Right ventricle myocardium superior (tissue), 1 donor: Measurements from ENCODE around the gene SYNJ1. TPM values are rescaled to one million over a fixed set of nuclear protein-coding genes. Genes with fewer than 3 reads are reported as not detected.
A peak's percentile ranks its signal among the peaks of the same experiment; 100 is the strongest.
"Not testable (repeated sequence)": the region's sequence is repeated elsewhere in the genome, so short reads cannot be mapped to it uniquely, and the experiment has no call there.

Experiments used
- ATAC-seq: fragments of 200-7000 bp; cut with Tn5 transposase; one replicate; pipeline ENCODE4 v1.9.1; 2020; ENCODE audit warnings: mild to moderate bottlenecking; ENCODE audit not compliant: poor library complexity
- DNase-seq: peaks from one replicate; pipeline ENCODE4 v3.0.0-alpha.2; 2020
- intact Hi-C: fragments of 100-400 bp; cut with DNase I; formaldehyde crosslinking; loops from one replicate; pipeline ENCODE4 v1.11.2; 2022
- total RNA-seq: library from RNA; stranded (reverse); fragmentation: NEBNext Ultra II Directional; extraction: Animal tissue kit (Norgen Biotek cat#: 25700); gene quantifications from one replicate; pipeline ENCODE4 v1.2.1, GENCODE V29; 2021
- donor health status: DM: no; HTN: yes; CAD: no; lungs with severe emphysema.

The SYNJ1 gene
- total RNA-seq, 1 donor from 2014 or later: 10.6 TPM

- no peak for DNase-seq
- no peak for ATAC-seq
- intact Hi-C loops: no loop called here
Measured at GRCh38 chr21:32739946-32740345, 12.1 kb upstream of the SYNJ1 start.

DNA sequence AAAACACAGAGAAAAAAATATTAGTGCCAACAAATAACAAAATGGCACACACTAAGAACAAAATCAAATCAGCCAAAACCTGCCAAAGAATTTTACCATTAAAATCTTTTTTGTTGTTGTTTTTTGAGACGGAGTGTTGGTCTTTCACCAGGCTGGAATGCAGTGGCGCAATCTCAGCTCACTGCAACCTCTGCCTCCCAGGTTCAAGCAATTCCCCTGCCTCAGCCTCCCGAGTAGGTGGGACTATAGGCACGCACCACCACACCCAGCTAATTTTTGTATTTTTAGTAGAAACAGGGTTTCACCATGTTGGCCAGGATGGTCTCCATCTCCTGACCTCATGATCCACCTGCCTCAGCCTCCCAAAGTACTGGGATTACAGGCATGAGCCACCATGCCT is 8.3 kb upstream of the SYNJ1 start:
- DNase-seq, intact Hi-C loops, ATAC-seq: not testable (repeated sequence)

DNA sequence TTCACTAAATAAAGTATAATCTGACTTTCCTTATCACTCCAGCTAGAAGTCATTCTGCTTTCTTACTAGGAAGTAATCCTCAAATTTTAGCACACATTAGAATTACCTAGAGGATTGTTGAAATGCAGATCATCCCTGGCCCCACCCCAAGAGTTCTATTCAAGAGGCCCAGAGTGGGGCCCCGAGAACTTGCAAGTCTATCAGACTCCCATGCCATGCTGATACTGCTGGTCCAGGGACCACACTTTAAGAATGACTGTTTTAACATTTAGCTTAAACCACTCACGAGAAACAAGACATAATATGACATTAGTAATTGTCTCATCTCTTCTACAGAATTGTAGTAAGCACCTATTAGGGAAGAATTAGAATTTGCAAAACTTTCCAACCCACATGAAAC is 7.7 kb upstream of the SYNJ1 start:
- intact Hi-C loops: no loop called here
- DNase-seq (no peak), ATAC-seq (no peak)

DNA sequence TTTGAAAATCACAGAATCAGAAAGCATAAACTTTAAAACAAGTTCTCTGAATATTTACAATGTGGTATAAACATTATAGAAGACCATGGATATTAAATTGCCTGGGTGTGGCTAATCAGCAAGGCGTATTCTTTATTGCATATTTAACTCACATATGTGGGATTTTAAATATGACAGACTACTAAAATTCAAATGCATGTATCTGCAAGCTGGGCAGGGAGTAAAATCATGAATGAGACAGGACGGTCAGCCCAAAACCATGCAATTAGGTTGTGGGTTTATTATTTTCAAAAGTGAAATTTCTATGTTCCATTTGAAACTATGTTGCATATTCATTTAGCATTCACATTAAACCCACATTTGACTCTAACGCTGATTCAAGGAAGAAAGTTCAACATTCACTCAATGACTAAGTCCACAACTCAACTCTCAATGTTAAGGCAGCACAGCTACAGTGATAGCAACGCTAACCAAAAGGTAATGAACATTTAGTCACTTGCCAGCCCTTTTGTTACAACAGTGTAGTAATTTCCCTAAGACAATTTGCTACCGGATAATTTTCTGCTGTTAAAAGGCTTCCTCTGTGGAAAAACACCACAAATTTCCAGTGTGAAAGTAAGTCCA is 6.3 kb upstream of the SYNJ1 start:
- DNase-seq: no peak
- intact Hi-C loops: no loop called here
- ATAC-seq: no peak

- intact Hi-C loops: no loop called here
- ATAC-seq (no peak), DNase-seq (no peak)
Measured at GRCh38 chr21:32733356-32733755, 5.5 kb upstream of the SYNJ1 start.

GRCh38 chr21:32732544-32732943 is 4.7 kb upstream of the SYNJ1 start:
- DNase-seq: no peak
- intact Hi-C loops: no loop called here

GRCh38 chr21:32728848-32729247 is 1.0 kb upstream of the SYNJ1 start:
- DNase-seq (no peak), ATAC-seq (no peak)
- intact Hi-C loops: no loop called here

More at GRCh38 chr21:32732544-32732943, 4.7 kb upstream of the SYNJ1 start:
- no peak for ATAC-seq

DNA sequence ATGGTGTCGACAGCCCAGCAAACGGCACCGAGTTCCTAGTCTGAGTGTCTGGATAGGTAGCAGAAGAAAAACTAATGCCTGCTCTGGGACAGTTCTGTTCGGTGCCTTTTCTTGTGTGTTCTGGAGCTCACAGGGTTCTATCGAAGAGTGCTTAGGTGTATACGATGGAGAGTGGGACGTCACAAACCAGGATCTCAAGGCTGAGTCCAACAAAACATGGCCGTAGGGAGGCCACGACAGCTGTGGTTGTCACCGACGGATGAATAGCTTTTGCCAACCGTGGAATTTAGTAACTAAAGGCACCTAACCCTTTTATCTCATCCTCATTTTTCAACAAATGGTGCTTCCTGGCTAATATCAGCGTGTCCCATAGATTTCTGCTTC is 635 bp upstream of the SYNJ1 start:
- DNase-seq: no peak
- peak; percentile 0 for ATAC-seq
- intact Hi-C loops: no loop called here

GRCh38 chr21:32726839-32727686 is 750 bp downstream of the SYNJ1 start:
- ATAC-seq (peak; percentile 39), DNase-seq (peak; percentile 56)
- intact Hi-C loops: no loop called here

DNA sequence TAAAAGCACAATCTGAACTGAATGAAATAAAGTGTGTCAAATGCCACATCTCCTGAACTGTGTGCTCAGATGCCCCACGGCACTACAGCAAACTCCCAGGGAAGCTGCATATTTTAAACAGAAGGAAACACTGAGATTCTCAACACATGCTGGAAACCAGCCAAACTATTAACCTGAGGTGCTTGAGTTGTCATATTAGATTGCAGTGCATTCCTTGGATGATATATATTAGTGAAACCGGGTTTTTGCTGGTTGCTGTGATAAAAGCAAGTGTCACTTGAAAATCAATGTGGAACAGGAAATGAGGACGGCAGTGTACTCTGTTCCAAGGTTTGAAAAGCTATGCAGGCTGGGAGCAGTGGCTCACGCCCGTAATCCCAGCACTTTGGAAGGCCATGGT is 8.7 kb downstream of the SYNJ1 start:
- intact Hi-C loops: no loop called here
- ATAC-seq (no peak), DNase-seq (no peak)

DNA sequence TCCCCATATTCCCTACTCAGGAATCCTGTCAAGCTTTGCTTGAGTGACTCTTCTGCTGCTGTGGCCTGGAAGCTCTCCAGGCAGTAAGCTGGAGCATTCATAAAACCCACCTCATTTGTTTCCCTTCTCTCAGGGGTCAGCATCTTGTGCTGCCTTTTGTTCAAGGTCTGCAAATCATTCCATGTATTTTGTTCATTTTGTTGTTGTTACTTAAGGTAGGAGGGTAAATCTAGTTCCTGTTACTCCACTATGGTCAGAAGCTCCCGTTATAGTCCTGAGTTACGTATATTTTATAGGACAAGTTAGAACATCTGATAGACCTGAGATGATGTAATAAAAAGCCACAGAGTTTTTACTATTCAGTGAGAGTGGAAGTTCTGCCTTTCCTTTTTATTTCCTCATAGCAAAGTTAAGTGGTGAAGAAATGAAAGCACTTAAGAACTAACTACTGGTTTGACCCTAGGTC is 9.9 kb downstream of the SYNJ1 start:
- intact Hi-C loops: no loop called here
- ATAC-seq: no peak
- no peak for DNase-seq

- no peak for DNase-seq
- no peak for ATAC-seq
- intact Hi-C loops: no loop called here
Measured at GRCh38 chr21:32716486-32716885, 11.3 kb downstream of the SYNJ1 start.

- no peak for ATAC-seq
- no peak for DNase-seq
- intact Hi-C loops: no loop called here
Measured at GRCh38 chr21:32713726-32714125, 14.1 kb downstream of the SYNJ1 start.

GRCh38 chr21:32712641-32713040 is 15.2 kb downstream of the SYNJ1 start:
- intact Hi-C loops: no loop called here

GRCh38 chr21:32712043-32712442 is 15.8 kb downstream of the SYNJ1 start:
- peak; percentile 43 for ATAC-seq
- intact Hi-C loops: no loop called here

More at GRCh38 chr21:32712641-32713040, 15.2 kb downstream of the SYNJ1 start:
- DNase-seq (no peak), ATAC-seq (no peak)

DNA sequence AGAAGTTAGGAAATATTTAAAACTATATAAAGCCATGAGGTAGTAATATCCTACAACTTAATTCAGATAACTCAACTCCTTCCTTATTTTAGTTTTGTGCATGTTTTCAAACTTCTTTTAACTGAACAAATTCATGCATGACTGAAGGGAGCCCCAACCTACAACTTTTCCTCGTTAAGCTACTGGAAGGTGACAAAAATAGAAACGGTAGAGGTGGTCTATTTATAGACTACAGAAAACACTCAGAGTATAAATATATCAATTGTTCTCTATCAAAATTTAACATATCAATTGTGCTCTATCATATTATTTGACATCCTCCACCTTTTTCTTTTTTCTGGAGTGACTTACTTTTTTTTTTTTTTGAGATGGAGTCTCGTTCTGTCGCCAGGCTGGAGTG is 16.8 kb downstream of the SYNJ1 start:
- ATAC-seq: peak; percentile 78
- no peak for DNase-seq
- intact Hi-C loops: no loop called here

More at GRCh38 chr21:32712043-32712442, 15.8 kb downstream of the SYNJ1 start:
- no peak for DNase-seq

DNA sequence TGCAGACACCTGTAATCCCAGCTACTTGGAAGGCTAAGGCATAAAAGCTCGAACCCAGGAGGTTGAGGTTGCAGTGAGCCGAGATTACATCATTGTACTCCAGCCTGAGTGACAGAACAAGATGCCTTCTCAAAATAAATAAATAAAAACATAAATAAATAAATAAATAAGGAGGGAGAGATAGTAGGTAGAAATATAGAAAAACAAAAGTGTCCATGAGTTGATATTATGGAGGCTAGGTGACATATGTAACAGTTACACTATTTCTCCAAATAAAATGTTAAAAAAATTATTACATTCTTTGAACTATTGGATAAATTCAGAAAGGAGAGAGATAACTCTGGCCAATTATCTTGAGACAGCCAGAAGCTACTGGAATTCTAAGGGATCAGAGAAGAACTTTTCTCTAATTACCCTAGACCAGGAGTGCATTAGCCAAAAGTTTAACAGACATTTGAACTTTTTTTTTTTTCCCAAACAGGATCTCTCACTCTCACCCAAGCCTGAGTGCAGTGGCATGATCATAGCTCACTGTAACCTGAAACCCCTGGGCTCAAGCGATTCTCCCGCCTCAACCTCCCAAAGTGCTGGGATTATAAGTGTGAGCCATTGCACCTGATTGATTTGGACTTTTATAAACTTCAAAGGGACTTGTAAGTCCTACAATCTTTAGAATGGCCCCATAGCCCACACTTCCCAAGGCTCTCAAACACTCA is 17.6 kb downstream of the SYNJ1 start:
- ATAC-seq (no peak), DNase-seq (no peak)
- intact Hi-C loops: no loop called here

DNA sequence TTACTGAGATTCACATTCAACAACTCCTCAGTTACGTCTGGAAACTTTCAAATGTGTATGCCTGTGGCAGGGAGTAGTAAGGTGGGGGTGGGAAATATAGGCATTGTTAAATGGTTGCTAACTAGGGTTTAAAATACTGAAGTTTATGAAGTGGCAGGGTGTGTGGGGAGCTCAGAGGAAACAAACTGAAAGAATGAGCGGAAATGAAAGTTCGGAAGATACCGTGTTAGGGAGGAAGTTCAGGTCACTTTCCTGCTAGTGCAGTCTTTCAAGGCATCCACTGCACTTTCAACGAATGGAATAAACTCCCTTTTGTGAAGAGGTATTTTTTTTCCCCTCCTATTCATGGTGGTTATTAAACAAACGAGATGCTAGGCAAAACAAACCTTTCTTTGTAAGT is 19.7 kb downstream of the SYNJ1 start:
- DNase-seq (no peak), ATAC-seq (no peak)
- intact Hi-C loops: no loop called here

GRCh38 chr21:32705901-32706300 is 21.9 kb downstream of the SYNJ1 start:
- DNase-seq: no peak
- intact Hi-C loops: no loop called here
- ATAC-seq: no peak

DNA sequence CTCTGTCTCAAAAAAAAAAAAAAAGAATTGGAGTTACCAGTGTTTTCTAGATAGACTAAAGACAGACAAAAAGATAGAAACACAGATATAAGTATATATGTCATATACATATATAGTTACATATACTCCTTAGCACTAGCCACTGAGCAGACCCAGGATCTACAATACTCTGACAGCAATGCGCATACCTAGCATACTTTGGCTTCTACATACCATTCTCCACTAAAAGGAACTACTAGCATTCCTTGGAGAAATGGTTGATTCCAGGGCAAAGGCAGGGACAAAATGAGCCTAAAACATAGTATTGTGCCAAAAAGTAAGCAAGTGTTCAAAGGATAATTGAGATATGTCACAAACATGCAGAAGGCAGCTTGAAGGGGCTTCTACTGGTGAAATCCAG is 22.7 kb downstream of the SYNJ1 start:
- intact Hi-C loops: no loop called here
- DNase-seq (no peak), ATAC-seq (no peak)
